GM19467 (cell line): ENCODE data around the gene GAS2L2.
"Not testable (repeated sequence)": the region's sequence is repeated elsewhere in the genome, so short reads cannot be mapped to it uniquely, and the experiment has no call there.

Experiments
- ATAC-seq: cut with Tn5 transposase; IDR thresholded peaks from one replicate; pipeline ENCODE4 v1.9.1; 2021; ENCODE audit warnings: mild to moderate bottlenecking, moderate library complexity; ENCODE audit not compliant: unreplicated experiment

The GAS2L2 gene

GRCh38 chr17:35773679-35774425, 20.8 kb upstream of the GAS2L2 start:
- ATAC-seq: no peak

- no peak for ATAC-seq
Measured at GRCh38 chr17:35773129-35773528, 20.1 kb upstream of the GAS2L2 start.

GRCh38 chr17:35769895-35770486, 17.0 kb upstream of the GAS2L2 start:
- no peak for ATAC-seq

- ATAC-seq: no peak
Measured at GRCh38 chr17:35768797-35769196, 15.8 kb upstream of the GAS2L2 start.

GRCh38 chr17:35766903-35767510, 14.0 kb upstream of the GAS2L2 start:
- ATAC-seq: no peak

GRCh38 chr17:35766489-35766877, 13.4 kb upstream of the GAS2L2 start:
- no peak for ATAC-seq

- no peak for ATAC-seq
Measured at GRCh38 chr17:35765756-35766488, 12.9 kb upstream of the GAS2L2 start.

GRCh38 chr17:35765086-35765710, 12.2 kb upstream of the GAS2L2 start:
- ATAC-seq: no peak

GRCh38 chr17:35764123-35764991, 11.3 kb upstream of the GAS2L2 start:
- peak; percentile 79 for ATAC-seq

- ATAC-seq: no peak
Measured at GRCh38 chr17:35763767-35764122, 10.7 kb upstream of the GAS2L2 start.

- ATAC-seq: no peak
Measured at GRCh38 chr17:35761601-35762000, 8.6 kb upstream of the GAS2L2 start.

GRCh38 chr17:35760587-35760986, 7.5 kb upstream of the GAS2L2 start, which contains the start of gene C17orf50:
Gene C17orf50, plus strand, starts transcription at chr17:35760887. Its CDS starts 55 bp downstream, at chr17:35760942.
- no peak for ATAC-seq

GRCh38 chr17:35757243-35757642, 4.2 kb upstream of the GAS2L2 start:
- ATAC-seq: no peak

GRCh38 chr17:35752471-35752870, 568 bp downstream of the GAS2L2 start:
- ATAC-seq: no peak

GRCh38 chr17:35751541-35751940, 1.5 kb downstream of the GAS2L2 start:
- ATAC-seq: not testable (repeated sequence)

- ATAC-seq: no peak
Measured at GRCh38 chr17:35750526-35751395, 2.3 kb downstream of the GAS2L2 start.

- no peak for ATAC-seq
Measured at GRCh38 chr17:35749560-35750412, 3.3 kb downstream of the GAS2L2 start.

GRCh38 chr17:35748979-35749378, 4.1 kb downstream of the GAS2L2 start:
- no peak for ATAC-seq
